Measurements from ENCODE around the gene TAS2R30.

DNA sequence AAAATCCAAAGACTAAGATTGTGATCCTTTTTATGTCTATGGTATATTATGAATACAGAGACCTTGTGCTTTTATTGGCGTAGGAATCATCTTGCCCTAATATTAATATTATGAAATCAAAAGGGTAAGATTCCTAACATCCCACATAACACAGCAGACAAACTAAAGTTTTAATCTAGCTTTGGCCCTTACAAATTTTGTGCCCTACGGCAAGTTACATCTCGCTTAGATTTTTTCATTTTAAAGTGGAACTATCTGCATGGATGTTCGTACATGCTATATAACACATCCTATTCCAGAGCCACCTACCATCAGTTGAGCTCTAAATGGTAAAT is 36.3 kb upstream of the TAS2R30 start:
- TF ChIP-seq YY1 (IDR thresholded peaks at IDR 0.05), result no peak
- TF ChIP-seq, protein P1, sequence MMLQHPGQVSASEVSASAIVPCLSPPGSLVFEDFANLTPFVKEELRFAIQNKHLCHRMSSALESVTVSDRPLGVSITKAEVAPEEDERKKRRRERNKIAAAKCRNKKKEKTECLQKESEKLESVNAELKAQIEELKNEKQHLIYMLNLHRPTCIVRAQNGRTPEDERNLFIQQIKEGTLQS (IDR thresholded peaks at IDR 0.05), result no peak
- no peak for TF ChIP-seq TAF1 (conservative IDR thresholded peaks at IDR 0.05)
- TF ChIP-seq, protein P2, sequence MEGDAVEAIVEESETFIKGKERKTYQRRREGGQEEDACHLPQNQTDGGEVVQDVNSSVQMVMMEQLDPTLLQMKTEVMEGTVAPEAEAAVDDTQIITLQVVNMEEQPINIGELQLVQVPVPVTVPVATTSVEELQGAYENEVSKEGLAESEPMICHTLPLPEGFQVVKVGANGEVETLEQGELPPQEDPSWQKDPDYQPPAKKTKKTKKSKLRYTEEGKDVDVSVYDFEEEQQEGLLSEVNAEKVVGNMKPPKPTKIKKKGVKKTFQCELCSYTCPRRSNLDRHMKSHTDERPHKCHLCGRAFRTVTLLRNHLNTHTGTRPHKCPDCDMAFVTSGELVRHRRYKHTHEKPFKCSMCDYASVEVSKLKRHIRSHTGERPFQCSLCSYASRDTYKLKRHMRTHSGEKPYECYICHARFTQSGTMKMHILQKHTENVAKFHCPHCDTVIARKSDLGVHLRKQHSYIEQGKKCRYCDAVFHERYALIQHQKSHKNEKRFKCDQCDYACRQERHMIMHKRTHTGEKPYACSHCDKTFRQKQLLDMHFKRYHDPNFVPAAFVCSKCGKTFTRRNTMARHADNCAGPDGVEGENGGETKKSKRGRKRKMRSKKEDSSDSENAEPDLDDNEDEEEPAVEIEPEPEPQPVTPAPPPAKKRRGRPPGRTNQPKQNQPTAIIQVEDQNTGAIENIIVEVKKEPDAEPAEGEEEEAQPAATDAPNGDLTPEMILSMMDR (IDR thresholded peaks at IDR 0.05; ENCODE audit: low read depth, low read length, missing input control), result no peak
- TF ChIP-seq, protein P3, sequence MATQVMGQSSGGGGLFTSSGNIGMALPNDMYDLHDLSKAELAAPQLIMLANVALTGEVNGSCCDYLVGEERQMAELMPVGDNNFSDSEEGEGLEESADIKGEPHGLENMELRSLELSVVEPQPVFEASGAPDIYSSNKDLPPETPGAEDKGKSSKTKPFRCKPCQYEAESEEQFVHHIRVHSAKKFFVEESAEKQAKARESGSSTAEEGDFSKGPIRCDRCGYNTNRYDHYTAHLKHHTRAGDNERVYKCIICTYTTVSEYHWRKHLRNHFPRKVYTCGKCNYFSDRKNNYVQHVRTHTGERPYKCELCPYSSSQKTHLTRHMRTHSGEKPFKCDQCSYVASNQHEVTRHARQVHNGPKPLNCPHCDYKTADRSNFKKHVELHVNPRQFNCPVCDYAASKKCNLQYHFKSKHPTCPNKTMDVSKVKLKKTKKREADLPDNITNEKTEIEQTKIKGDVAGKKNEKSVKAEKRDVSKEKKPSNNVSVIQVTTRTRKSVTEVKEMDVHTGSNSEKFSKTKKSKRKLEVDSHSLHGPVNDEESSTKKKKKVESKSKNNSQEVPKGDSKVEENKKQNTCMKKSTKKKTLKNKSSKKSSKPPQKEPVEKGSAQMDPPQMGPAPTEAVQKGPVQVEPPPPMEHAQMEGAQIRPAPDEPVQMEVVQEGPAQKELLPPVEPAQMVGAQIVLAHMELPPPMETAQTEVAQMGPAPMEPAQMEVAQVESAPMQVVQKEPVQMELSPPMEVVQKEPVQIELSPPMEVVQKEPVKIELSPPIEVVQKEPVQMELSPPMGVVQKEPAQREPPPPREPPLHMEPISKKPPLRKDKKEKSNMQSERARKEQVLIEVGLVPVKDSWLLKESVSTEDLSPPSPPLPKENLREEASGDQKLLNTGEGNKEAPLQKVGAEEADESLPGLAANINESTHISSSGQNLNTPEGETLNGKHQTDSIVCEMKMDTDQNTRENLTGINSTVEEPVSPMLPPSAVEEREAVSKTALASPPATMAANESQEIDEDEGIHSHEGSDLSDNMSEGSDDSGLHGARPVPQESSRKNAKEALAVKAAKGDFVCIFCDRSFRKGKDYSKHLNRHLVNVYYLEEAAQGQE (IDR thresholded peaks at IDR 0.05), result no peak
- TF ChIP-seq FOXA1 (IDR thresholded peaks at IDR 0.05), result no peak
- no peak for TF ChIP-seq RXRA (IDR thresholded peaks at IDR 0.05)
- no peak for TF ChIP-seq EGR1 (IDR thresholded peaks at IDR 0.05; ENCODE audit: low read depth in 2 of 2)
- TF ChIP-seq SP1 (IDR thresholded peaks at IDR 0.05), result no peak
- no peak for TF ChIP-seq GABPA (IDR thresholded peaks at IDR 0.05 in 1 of 2, conservative IDR thresholded peaks at IDR 0.05 in 1 of 2)
- TF ChIP-seq, protein P4, sequence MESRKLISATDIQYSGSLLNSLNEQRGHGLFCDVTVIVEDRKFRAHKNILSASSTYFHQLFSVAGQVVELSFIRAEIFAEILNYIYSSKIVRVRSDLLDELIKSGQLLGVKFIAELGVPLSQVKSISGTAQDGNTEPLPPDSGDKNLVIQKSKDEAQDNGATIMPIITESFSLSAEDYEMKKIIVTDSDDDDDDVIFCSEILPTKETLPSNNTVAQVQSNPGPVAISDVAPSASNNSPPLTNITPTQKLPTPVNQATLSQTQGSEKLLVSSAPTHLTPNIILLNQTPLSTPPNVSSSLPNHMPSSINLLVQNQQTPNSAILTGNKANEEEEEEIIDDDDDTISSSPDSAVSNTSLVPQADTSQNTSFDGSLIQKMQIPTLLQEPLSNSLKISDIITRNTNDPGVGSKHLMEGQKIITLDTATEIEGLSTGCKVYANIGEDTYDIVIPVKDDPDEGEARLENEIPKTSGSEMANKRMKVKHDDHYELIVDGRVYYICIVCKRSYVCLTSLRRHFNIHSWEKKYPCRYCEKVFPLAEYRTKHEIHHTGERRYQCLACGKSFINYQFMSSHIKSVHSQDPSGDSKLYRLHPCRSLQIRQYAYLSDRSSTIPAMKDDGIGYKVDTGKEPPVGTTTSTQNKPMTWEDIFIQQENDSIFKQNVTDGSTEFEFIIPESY (IDR thresholded peaks at IDR 0.05), result no peak
- TF ChIP-seq RAD21 (IDR thresholded peaks at IDR 0.05), result no peak
